Measurements from ENCODE around the gene RANBP9. TPM values are rescaled to one million over a fixed set of nuclear protein-coding genes. Genes with fewer than 3 reads are reported as not detected.
A peak's percentile ranks its signal among the peaks of the same experiment; 100 is the strongest.

Gene RANBP9
- total RNA-seq, 1 donor from 2014 or later, result 64.7 TPM

DNA sequence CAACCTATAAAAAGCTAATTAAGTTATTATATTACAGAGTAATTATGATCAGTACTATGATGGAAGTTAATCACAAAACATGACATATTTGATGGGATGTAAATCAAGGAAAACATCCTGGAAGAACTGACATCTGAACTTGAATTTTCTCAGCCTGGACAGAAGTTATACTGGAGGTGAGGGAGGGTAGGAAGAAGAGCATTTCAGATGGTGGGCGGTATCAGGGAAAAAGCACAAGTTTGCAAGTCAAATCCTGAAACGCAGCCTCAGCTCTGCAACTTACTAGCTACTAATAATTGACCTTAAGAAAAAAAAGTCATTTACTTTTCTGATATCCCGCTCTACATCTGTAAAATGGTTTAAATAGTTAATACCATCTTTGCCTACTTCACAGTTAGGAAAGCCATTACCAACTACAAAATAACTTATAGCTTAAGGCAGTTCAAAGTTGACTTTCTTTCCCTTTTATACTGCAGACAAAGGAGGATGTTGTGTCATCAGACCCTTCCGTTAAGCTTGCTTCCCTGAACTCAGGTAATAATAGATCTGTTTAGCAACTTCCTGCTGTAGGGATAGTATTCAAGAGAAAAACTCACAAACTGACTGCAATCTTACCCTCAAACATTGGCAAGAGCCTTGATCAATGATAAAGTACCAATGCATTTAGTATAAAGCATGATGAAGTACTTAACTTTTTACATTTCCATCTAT is 75.5 kb downstream of the RANBP9 start:
- Mint-ChIP-seq H3K27ac (ENCODE audit: unreplicated experiment) (peak overlapping the region; percentile 90), H3K4me1 (ENCODE audit: unreplicated experiment) (peaks cover 46% of the 10 kb centered on the region), H3K4me3 (ENCODE audit: unreplicated experiment) (no peak overlapping the region), H3K27me3 (ENCODE audit: unreplicated experiment) (peaks cover 1% of the 10 kb centered on the region), H3K9me3 (ENCODE audit: unreplicated experiment) (no peaks in the 10 kb centered on the region), H3K36me3 (ENCODE audit: low read depth, unreplicated experiment) (peaks cover 23% of the 10 kb centered on the region)
- TF ChIP-seq, protein P1, sequence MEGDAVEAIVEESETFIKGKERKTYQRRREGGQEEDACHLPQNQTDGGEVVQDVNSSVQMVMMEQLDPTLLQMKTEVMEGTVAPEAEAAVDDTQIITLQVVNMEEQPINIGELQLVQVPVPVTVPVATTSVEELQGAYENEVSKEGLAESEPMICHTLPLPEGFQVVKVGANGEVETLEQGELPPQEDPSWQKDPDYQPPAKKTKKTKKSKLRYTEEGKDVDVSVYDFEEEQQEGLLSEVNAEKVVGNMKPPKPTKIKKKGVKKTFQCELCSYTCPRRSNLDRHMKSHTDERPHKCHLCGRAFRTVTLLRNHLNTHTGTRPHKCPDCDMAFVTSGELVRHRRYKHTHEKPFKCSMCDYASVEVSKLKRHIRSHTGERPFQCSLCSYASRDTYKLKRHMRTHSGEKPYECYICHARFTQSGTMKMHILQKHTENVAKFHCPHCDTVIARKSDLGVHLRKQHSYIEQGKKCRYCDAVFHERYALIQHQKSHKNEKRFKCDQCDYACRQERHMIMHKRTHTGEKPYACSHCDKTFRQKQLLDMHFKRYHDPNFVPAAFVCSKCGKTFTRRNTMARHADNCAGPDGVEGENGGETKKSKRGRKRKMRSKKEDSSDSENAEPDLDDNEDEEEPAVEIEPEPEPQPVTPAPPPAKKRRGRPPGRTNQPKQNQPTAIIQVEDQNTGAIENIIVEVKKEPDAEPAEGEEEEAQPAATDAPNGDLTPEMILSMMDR (IDR thresholded peaks at IDR 0.05; ENCODE audit: unreplicated experiment), result no peak
- no peak for DNase-seq (ENCODE audit: low spot score)

DNA sequence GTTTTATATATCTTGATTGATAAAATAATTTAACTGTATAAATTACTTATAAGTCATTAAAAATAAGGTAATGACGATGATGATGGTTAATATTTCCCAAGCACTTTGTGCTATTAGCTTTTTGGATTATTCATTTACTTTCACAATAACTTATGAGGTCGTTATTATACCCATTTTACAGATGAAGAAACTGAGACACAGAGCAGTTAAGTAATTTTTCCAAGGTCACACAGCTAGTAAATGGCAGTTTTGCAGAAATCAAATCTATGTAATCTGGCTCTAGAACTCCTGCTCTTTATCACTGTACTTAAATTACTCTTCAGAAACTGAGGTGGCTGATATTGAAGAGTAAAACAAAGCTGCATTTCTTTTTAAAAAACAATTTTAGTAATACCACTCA is 78.3 kb downstream of the RANBP9 start:
- Mint-ChIP-seq H3K9me3 (ENCODE audit: unreplicated experiment) (no peaks in the 10 kb centered on the region), H3K27me3 (ENCODE audit: unreplicated experiment) (peaks cover 3% of the 10 kb centered on the region), H3K27ac (ENCODE audit: unreplicated experiment) (no peak overlapping the region), H3K4me1 (ENCODE audit: unreplicated experiment) (peaks cover 65% of the 10 kb centered on the region), H3K4me3 (ENCODE audit: unreplicated experiment) (no peak overlapping the region), H3K36me3 (ENCODE audit: low read depth, unreplicated experiment) (peaks cover 23% of the 10 kb centered on the region)
- no peak for DNase-seq (ENCODE audit: low spot score)
- TF ChIP-seq, protein P1 (IDR thresholded peaks at IDR 0.05; ENCODE audit: unreplicated experiment), result no peak

DNA sequence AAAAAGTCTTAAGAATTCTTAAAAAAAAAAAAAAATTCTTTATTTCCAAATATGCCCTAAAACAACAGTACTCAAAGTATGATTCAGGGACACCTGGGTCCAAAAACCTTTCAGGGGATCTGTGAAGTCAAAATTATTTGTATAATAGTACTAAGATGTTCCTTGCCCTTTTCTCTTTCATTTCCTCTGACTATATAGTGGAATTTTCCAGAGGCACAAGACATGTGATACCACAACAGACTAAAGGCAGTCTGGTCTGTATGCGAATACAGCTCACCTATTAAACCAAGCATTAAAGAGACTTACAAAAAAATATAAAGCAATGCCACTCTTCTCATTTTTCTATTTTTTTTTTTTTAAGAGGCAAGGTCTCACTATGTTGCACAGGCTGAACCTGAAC is 81.1 kb downstream of the RANBP9 start:
- TF ChIP-seq, protein P1 (IDR thresholded peaks at IDR 0.05; ENCODE audit: unreplicated experiment), result no peak
- Mint-ChIP-seq H3K27me3 (ENCODE audit: unreplicated experiment) (peaks cover 3% of the 10 kb centered on the region), H3K27ac (ENCODE audit: unreplicated experiment) (peak overlapping the region; percentile 61), H3K36me3 (ENCODE audit: low read depth, unreplicated experiment) (peaks cover 19% of the 10 kb centered on the region), H3K4me3 (ENCODE audit: unreplicated experiment) (no peak overlapping the region), H3K9me3 (ENCODE audit: unreplicated experiment) (no peaks in the 10 kb centered on the region), H3K4me1 (ENCODE audit: unreplicated experiment) (peaks cover 49% of the 10 kb centered on the region)
- no peak for DNase-seq (ENCODE audit: low spot score)

DNA sequence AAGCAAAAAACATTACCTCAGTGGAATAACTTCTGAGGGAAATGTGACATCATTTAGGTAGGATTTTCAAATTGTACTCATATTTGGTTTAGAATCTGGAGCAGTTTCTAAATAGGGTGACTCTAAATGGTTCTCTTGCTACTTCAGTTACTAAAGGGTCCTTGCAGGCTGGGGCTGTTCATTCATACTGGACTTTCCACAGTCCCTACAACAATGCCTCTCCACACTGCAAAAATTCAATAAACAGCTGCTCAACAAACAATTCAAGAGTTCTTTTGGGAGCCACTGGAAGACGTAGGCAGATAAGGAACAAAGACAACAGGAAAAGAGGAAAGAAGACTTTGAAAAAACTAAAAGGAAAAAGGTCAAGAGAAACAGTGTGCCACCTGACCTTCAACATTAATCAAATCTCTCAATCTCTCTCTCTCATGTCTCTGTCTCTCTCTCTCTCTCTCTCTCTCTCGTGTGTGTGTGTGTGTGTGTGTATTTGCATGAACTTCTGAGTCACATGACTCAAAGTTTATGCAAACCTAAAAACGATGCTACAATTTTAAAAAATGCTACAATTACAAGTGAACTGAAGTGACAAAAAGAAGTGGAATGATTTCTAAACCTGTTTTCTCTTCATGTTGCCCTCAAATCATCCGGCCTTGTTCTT is 82.0 kb downstream of the RANBP9 start:
- peak overlapping the region; percentile 88 for H3K27ac Mint-ChIP-seq (ENCODE audit: unreplicated experiment)
- DNase-seq (ENCODE audit: low spot score), result no peak
- peaks cover 3% of the 10 kb centered on the region for H3K27me3 Mint-ChIP-seq (ENCODE audit: unreplicated experiment)
- peaks cover 47% of the 10 kb centered on the region for H3K4me1 Mint-ChIP-seq (ENCODE audit: unreplicated experiment)
- no peaks in the 10 kb centered on the region for H3K9me3 Mint-ChIP-seq (ENCODE audit: unreplicated experiment)
- H3K36me3 Mint-ChIP-seq (ENCODE audit: low read depth, unreplicated experiment), result peaks cover 25% of the 10 kb centered on the region
- H3K4me3 Mint-ChIP-seq (ENCODE audit: unreplicated experiment), result peak overlapping the region; percentile 51
- TF ChIP-seq, protein P1 (IDR thresholded peaks at IDR 0.05; ENCODE audit: unreplicated experiment), result no peak

DNA sequence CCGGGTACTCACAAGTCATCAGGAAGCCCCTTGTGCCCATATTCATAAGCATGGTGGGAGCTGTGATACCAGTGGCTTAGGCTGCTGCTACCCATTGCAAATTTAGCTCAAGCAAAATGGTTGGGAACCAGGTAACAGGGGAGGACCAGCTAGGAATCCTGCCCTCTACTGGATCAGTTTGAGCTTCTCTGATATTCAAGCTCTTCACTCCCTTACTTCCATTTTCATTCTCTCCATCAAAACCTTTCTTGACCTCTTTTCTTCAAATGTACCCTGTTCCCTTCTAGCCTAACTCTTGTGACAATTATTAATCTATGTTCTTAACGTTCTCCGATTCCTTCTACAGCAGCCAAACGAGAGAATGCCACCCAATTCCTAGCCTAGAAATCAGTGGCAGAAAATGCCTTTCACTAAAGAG is 86.8 kb downstream of the RANBP9 start:
- Mint-ChIP-seq H3K9me3 (ENCODE audit: unreplicated experiment) (no peaks in the 10 kb centered on the region), H3K4me3 (ENCODE audit: unreplicated experiment) (peak overlapping the region; percentile 16), H3K27me3 (ENCODE audit: unreplicated experiment) (peaks cover 5% of the 10 kb centered on the region), H3K27ac (ENCODE audit: unreplicated experiment) (peak overlapping the region; percentile 62), H3K36me3 (ENCODE audit: low read depth, unreplicated experiment) (peaks cover 26% of the 10 kb centered on the region), H3K4me1 (ENCODE audit: unreplicated experiment) (peaks cover 38% of the 10 kb centered on the region)
- no peak for DNase-seq (ENCODE audit: low spot score)
- TF ChIP-seq, protein P1 (IDR thresholded peaks at IDR 0.05; ENCODE audit: unreplicated experiment), result peak; percentile 43

Data from endothelial cell (in vitro differentiated cells).